Measurements from ENCODE around the gene PHAF1. TPM values are rescaled to one million over a fixed set of nuclear protein-coding genes. Genes with fewer than 3 reads are reported as not detected.

Gene PHAF1
- total RNA-seq, 1 experiment from 2014 or later = 21.9 TPM

- no peak for DNase-seq
- Mint-ChIP-seq H3K4me1 (ENCODE audit: low read depth, unreplicated experiment) (no peaks in the 10 kb centered on the region), H3K4me3 (ENCODE audit: low read depth, unreplicated experiment) (no peak overlapping the region), H3K9me3 (ENCODE audit: low read depth, unreplicated experiment) (no peaks in the 10 kb centered on the region), H3K27me3 (ENCODE audit: unreplicated experiment) (no peaks in the 10 kb centered on the region), H3K27ac (ENCODE audit: unreplicated experiment) (no peak overlapping the region), H3K36me3 (ENCODE audit: insufficient read depth, unreplicated experiment) (peaks cover 10% of the 10 kb centered on the region)
- BruUV-seq (replicated peaks) = no TSS peak
- intact Hi-C loops (cut with micrococcal nuclease; ENCODE audit: unreplicated experiment) = no loop called here
- TF ChIP-seq CTCF (IDR thresholded peaks at IDR 0.05; ENCODE audit: unreplicated experiment) = no peak
- CTCF ChIA-PET = interaction anchor here (1.1 kb wide), 1 partner anchor 16 kb away, joined by 3 read pairs; no protein-coding TSS in a partner anchor
These were observed 34.4 kb upstream of the PHAF1 start for GRCh38 chr16:67075331-67075730.

GRCh38 chr16:67077871-67078270 is 31.9 kb upstream of the PHAF1 start:
- intact Hi-C loops (cut with micrococcal nuclease; ENCODE audit: unreplicated experiment) = no loop called here
- Mint-ChIP-seq H3K36me3 (ENCODE audit: insufficient read depth, unreplicated experiment) (peaks cover 21% of the 10 kb centered on the region), H3K27me3 (ENCODE audit: unreplicated experiment) (no peaks in the 10 kb centered on the region), H3K27ac (ENCODE audit: unreplicated experiment) (no peak overlapping the region), H3K4me1 (ENCODE audit: low read depth, unreplicated experiment) (no peaks in the 10 kb centered on the region), H3K9me3 (ENCODE audit: low read depth, unreplicated experiment) (no peaks in the 10 kb centered on the region), H3K4me3 (ENCODE audit: low read depth, unreplicated experiment) (no peak overlapping the region)
- no peak for DNase-seq
- BruUV-seq (replicated peaks) = no TSS peak
- CTCF ChIA-PET = no interaction called here
- TF ChIP-seq CTCF (IDR thresholded peaks at IDR 0.05; ENCODE audit: unreplicated experiment) = no peak

GRCh38 chr16:67082100-67082499 is 27.6 kb upstream of the PHAF1 start:
- CTCF ChIA-PET = interaction anchor here (0.7 kb wide), 4 partner anchors 56 to 203 kb away, joined by 3 read pairs; partner anchors contain the start of gene B3GNT9
- no peak overlapping the region for H3K4me3 Mint-ChIP-seq (ENCODE audit: low read depth, unreplicated experiment)
- no TSS peak for BruUV-seq (replicated peaks)

GRCh38 chr16:67082891-67083290 is 26.9 kb upstream of the PHAF1 start:
- H3K4me3 Mint-ChIP-seq (ENCODE audit: low read depth, unreplicated experiment) = no peak overlapping the region
- no peaks in the 10 kb centered on the region for H3K27me3 Mint-ChIP-seq (ENCODE audit: unreplicated experiment)
- H3K9me3 Mint-ChIP-seq (ENCODE audit: low read depth, unreplicated experiment) = no peaks in the 10 kb centered on the region
- CTCF ChIA-PET = interaction anchor here (0.7 kb wide), 1 partner anchor 93 kb away, joined by 3 read pairs; no protein-coding TSS in a partner anchor
- no peak for DNase-seq
- intact Hi-C loops (cut with micrococcal nuclease; ENCODE audit: unreplicated experiment) = no loop called here
- H3K27ac Mint-ChIP-seq (ENCODE audit: unreplicated experiment) = no peak overlapping the region
- no peak for TF ChIP-seq CTCF (IDR thresholded peaks at IDR 0.05; ENCODE audit: unreplicated experiment)
- no TSS peak for BruUV-seq (replicated peaks)
- H3K36me3 Mint-ChIP-seq (ENCODE audit: insufficient read depth, unreplicated experiment) = peaks cover 17% of the 10 kb centered on the region
- H3K4me1 Mint-ChIP-seq (ENCODE audit: low read depth, unreplicated experiment) = no peaks in the 10 kb centered on the region

More at GRCh38 chr16:67082100-67082499, 27.6 kb upstream of the PHAF1 start:
- DNase-seq = no peak
- TF ChIP-seq CTCF (IDR thresholded peaks at IDR 0.05; ENCODE audit: unreplicated experiment) = no peak
- no peaks in the 10 kb centered on the region for H3K9me3 Mint-ChIP-seq (ENCODE audit: low read depth, unreplicated experiment)
- intact Hi-C loops (cut with micrococcal nuclease; ENCODE audit: unreplicated experiment) = no loop called here
- no peak overlapping the region for H3K27ac Mint-ChIP-seq (ENCODE audit: unreplicated experiment)
- no peaks in the 10 kb centered on the region for H3K4me1 Mint-ChIP-seq (ENCODE audit: low read depth, unreplicated experiment)
- peaks cover 17% of the 10 kb centered on the region for H3K36me3 Mint-ChIP-seq (ENCODE audit: insufficient read depth, unreplicated experiment)
- no peaks in the 10 kb centered on the region for H3K27me3 Mint-ChIP-seq (ENCODE audit: unreplicated experiment)

All from Calu3 (cell line).